Keratinocyte (primary cell): ENCODE data around the gene TEX28. TPM values are rescaled to one million over a fixed set of nuclear protein-coding genes. Genes with fewer than 3 reads are reported as not detected.

ENCODE experiments used
- DNase-seq: peaks from one replicate; pipeline ENCODE4 v3.0.0-alpha.2; 2011; ENCODE audit warnings: low read depth, missing footprints, low spot score
- FAIRE-seq: peaks from 2 replicates; lab custom pipeline; 2011; peaks lifted over from hg19 to GRCh38; lab: Jason Lieb, UNC
- H2AFZ ChIP-seq: 2 replicates; pipeline ENCODE4 v1.6.0; 2012; ENCODE audit warnings: low read length, control low read depth, inconsistent platforms; ENCODE audit not compliant: control insufficient read depth
- H3K27ac ChIP-seq: 2 replicates; pipeline ENCODE4 v1.5.1; 2011; ENCODE audit warnings: low read length; ENCODE audit not compliant: control insufficient read depth, insufficient read depth
- H3K27me3 ChIP-seq: 3 replicates; pipeline ENCODE4 v1.6.0; 2011; ENCODE audit warnings: low read length; ENCODE audit not compliant: control insufficient read depth, insufficient read depth; ENCODE audit errors: extremely low read depth
- H3K36me3 ChIP-seq, 2 experiments: 2 replicates in 1 of 2; 3 replicates in 1 of 2; pipeline ENCODE4 v1.5.1; 2011; ENCODE audit warnings: low read length in 2 of 2, mild to moderate bottlenecking in 1 of 2; ENCODE audit not compliant: control insufficient read depth in 2 of 2, insufficient read depth in 2 of 2; ENCODE audit errors: extremely low read depth in 1 of 2
- H3K4me1 ChIP-seq: 3 replicates; pipeline ENCODE4 v1.5.1; 2011; ENCODE audit warnings: low read length; ENCODE audit not compliant: control insufficient read depth, insufficient read depth; ENCODE audit errors: extremely low read depth
- H3K4me2 ChIP-seq: 3 replicates; pipeline ENCODE4 v1.6.0; 2011; ENCODE audit warnings: low read depth, low read length; ENCODE audit not compliant: control insufficient read depth, insufficient read depth; ENCODE audit errors: extremely low read depth
- H3K4me3 ChIP-seq, 3 experiments: fragments of 200-600 bp in 1 of 3; sonication (generic) in 1 of 3; 2 replicates in 2 of 3; 3 replicates in 1 of 3; pipeline ENCODE4 v1.5.1; 2011 to 2016; ENCODE audit warnings: low read length in 3 of 3, mild to moderate bottlenecking in 3 of 3, control low read depth in 2 of 3, inconsistent platforms in 1 of 3, low read depth in 1 of 3, mixed read lengths in 1 of 3, mixed run types in 1 of 3, moderate library complexity in 1 of 3; ENCODE audit not compliant: control insufficient read depth in 2 of 3, insufficient read depth in 2 of 3; ENCODE audit errors: extremely low read depth in 1 of 3
- H3K79me2 ChIP-seq: 2 replicates; pipeline ENCODE4 v1.6.0; 2012; ENCODE audit warnings: low read length; ENCODE audit not compliant: control insufficient read depth, insufficient read depth
- H3K9ac ChIP-seq: 3 replicates; pipeline ENCODE4 v1.6.0; 2011; ENCODE audit warnings: low read length; ENCODE audit not compliant: control insufficient read depth, insufficient read depth; ENCODE audit errors: extremely low read depth
- H3K9me1 ChIP-seq: 3 replicates; pipeline ENCODE4 v1.6.0; 2011; ENCODE audit warnings: low read length; ENCODE audit not compliant: control insufficient read depth, insufficient read depth; ENCODE audit errors: extremely low read depth
- H3K9me3 ChIP-seq: 2 replicates; pipeline ENCODE4 v1.5.1; 2012; ENCODE audit warnings: low read depth, low read length; ENCODE audit not compliant: control insufficient read depth
- H4K20me1 ChIP-seq: 3 replicates; pipeline ENCODE4 v1.6.0; 2011; ENCODE audit warnings: low read length; ENCODE audit not compliant: control insufficient read depth, insufficient read depth; ENCODE audit errors: extremely low read depth
- EZH2 ChIP-seq: IDR thresholded peaks from one replicate; pipeline ENCODE4 v1.6.1; 2012; ENCODE audit warnings: inconsistent platforms, mild to moderate bottlenecking, low read length, moderate library complexity
- dilution Hi-C: fragments of 300-500 bp; cut with MboI; formaldehyde crosslinking; loops from one replicate; pipeline ENCODE4 v1.7.0; 2020; ENCODE audit warnings: low sequenced_read_pairs; ENCODE audit not compliant: extremely low pct_ligation_motif_present
- polyA plus RNA-seq, 5 experiments: library from polyadenylated mRNA; depleted of rRNA in 3 of 5; stranded (reverse) in 3 of 5; stranded (forward) in 1 of 5; unstranded in 1 of 5; fragments of >200 nt; gene quantifications; 1 replicate in 1 of 5; 2 replicates in 3 of 5; 3 replicates in 1 of 5; pipeline versions ENCODE4 v1.2.1 to v1.2.3, GENCODE V29; 2011 to 2012; ENCODE audit warnings: missing spikeins in 2 of 5, low read depth in 1 of 5, low replicate concordance in 1 of 5
- TF ChIP-seq, protein P1 (sequence below), 3 experiments: IDR thresholded peaks in 1 of 3; conservative IDR thresholded peaks in 1 of 3; optimal IDR thresholded peaks in 1 of 3; 2 replicates in 2 of 3; 3 replicates in 1 of 3; pipeline versions ENCODE3 to v1.5.1; 2011; ENCODE audit warnings: low read length in 3 of 3, mild to moderate bottlenecking in 3 of 3, moderate library complexity in 2 of 3, control low read depth in 1 of 3, inconsistent platforms in 1 of 3; ENCODE audit not compliant: insufficient read depth in 2 of 3; ENCODE audit errors: extremely low read depth in 1 of 3

TEX28 gene
- polyA plus RNA-seq, 1 donor (not counting 4 experiments of a cell fraction or from before 2014, with no cell fraction given): not detected

GRCh38 chrX:154325541-154325940, 30.6 kb upstream of the TEX28 start:
- no peak overlapping the region for H2AFZ ChIP-seq
- dilution Hi-C loops: no loop called here
- H4K20me1 ChIP-seq: no peaks in the 10 kb centered on the region
- H3K4me1 ChIP-seq: no peaks in the 10 kb centered on the region
- peaks cover 3% of the 10 kb centered on the region for H3K27me3 ChIP-seq
- H3K4me2 ChIP-seq: no peak overlapping the region
- no peaks in the 10 kb centered on the region for H3K36me3 ChIP-seq
- H3K79me2 ChIP-seq: no peaks in the 10 kb centered on the region
- no peaks in the 10 kb centered on the region for H3K9me1 ChIP-seq
- no peak overlapping the region for H3K27ac ChIP-seq
- no peaks in the 10 kb centered on the region for H3K9me3 ChIP-seq
- H3K9ac ChIP-seq: no peak overlapping the region
- H3K4me3 ChIP-seq: no peak overlapping the region
- DNase-seq: no peak
- TF ChIP-seq, protein P1, sequence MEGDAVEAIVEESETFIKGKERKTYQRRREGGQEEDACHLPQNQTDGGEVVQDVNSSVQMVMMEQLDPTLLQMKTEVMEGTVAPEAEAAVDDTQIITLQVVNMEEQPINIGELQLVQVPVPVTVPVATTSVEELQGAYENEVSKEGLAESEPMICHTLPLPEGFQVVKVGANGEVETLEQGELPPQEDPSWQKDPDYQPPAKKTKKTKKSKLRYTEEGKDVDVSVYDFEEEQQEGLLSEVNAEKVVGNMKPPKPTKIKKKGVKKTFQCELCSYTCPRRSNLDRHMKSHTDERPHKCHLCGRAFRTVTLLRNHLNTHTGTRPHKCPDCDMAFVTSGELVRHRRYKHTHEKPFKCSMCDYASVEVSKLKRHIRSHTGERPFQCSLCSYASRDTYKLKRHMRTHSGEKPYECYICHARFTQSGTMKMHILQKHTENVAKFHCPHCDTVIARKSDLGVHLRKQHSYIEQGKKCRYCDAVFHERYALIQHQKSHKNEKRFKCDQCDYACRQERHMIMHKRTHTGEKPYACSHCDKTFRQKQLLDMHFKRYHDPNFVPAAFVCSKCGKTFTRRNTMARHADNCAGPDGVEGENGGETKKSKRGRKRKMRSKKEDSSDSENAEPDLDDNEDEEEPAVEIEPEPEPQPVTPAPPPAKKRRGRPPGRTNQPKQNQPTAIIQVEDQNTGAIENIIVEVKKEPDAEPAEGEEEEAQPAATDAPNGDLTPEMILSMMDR (optimal IDR thresholded peaks at IDR 0.05 in 1 of 3, IDR thresholded peaks at IDR 0.05 in 1 of 3, conservative IDR thresholded peaks at IDR 0.05 in 1 of 3; ENCODE audit: extremely low read depth in 1 of 3, insufficient read depth in 2 of 3, low read length in 3 of 3): no peak
- no peak for TF ChIP-seq EZH2
- FAIRE-seq: no peak

DNA sequence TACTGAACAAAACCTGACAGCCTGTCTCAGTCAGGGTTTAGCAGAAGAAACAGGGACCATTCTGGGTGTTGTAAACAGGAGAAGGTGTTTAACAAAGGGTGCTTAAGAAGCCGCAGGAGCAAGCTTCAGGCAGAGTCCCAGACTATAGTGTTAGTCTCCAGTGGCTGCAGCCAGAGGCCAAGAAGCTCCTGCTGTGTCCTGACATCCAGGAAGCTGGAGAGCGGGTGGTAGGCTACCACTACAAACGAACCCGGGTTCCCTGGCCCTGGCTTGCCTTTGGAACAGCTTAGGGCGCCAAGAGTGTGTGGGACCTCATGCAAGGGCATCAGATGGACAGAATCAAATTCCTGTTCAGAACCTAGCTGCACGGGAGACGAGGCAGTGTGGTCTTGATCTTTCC, 28.6 kb upstream of the TEX28 start:
- dilution Hi-C loops: no loop called here
- no peak for TF ChIP-seq EZH2
- no peaks in the 10 kb centered on the region for H3K79me2 ChIP-seq
- no peaks in the 10 kb centered on the region for H3K4me1 ChIP-seq
- DNase-seq (no peak), FAIRE-seq (no peak)
- H3K27ac ChIP-seq: no peak overlapping the region
- H3K9ac ChIP-seq: no peak overlapping the region
- no peak overlapping the region for H3K4me2 ChIP-seq
- H3K36me3 ChIP-seq: no peaks in the 10 kb centered on the region
- no peak overlapping the region for H3K4me3 ChIP-seq
- no peak overlapping the region for H2AFZ ChIP-seq
- peaks cover 8% of the 10 kb centered on the region for H3K27me3 ChIP-seq
- H4K20me1 ChIP-seq: no peaks in the 10 kb centered on the region
- H3K9me1 ChIP-seq: no peaks in the 10 kb centered on the region
- H3K9me3 ChIP-seq: no peaks in the 10 kb centered on the region

DNA sequence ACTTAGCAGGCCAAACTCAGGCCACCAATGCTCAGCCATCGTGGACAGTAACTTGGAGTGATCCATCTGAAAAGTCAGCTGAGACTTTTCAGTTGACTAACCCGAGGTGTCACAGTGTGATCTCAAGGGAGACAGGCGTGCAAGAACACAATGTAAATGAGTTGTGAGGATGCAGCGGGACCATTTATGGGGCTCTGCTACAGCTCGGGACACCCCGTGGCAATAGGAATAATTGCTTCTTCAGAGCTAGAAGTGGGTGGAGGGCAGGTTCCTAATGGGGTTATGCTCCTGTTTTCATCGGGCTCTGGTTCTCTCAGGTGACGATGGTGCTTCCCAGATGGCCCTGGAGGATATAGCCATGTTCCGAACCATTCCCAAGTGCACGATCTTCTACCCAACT, 28.0 kb upstream of the TEX28 start:
- Histone ChIP-seq H3K27ac (no peak overlapping the region), H3K9me3 (no peaks in the 10 kb centered on the region), H2AFZ (no peak overlapping the region), H3K9ac (no peak overlapping the region), H3K79me2 (no peaks in the 10 kb centered on the region), H3K36me3 (no peaks in the 10 kb centered on the region), H3K4me3 (no peak overlapping the region), H3K4me2 (no peak overlapping the region), H3K9me1 (no peaks in the 10 kb centered on the region), H4K20me1 (no peaks in the 10 kb centered on the region), H3K27me3 (peaks cover 8% of the 10 kb centered on the region), H3K4me1 (no peaks in the 10 kb centered on the region)
- TF ChIP-seq, protein P1 (optimal IDR thresholded peaks at IDR 0.05 in 1 of 3, IDR thresholded peaks at IDR 0.05 in 1 of 3, conservative IDR thresholded peaks at IDR 0.05 in 1 of 3; ENCODE audit: extremely low read depth in 1 of 3, insufficient read depth in 2 of 3, low read length in 3 of 3): no peak
- TF ChIP-seq EZH2: no peak
- FAIRE-seq: no peak
- dilution Hi-C loops: no loop called here
- no peak for DNase-seq
